K562 (cell line): ENCODE results near the gene GNS.

Experiments used
- CTCF ChIP-seq, 3 experiments: IDR thresholded peaks in 2 of 3; conservative IDR thresholded peaks in 1 of 3; 2 replicates each; pipeline ENCODE4 v1.5.1; 2011 to 2012; ENCODE audit warnings: low read length in 3 of 3, mild to moderate bottlenecking in 3 of 3, control low read depth in 2 of 3, improper control_type of control experiment in 1 of 3, inconsistent platforms in 1 of 3, low read depth in 1 of 3, mixed read lengths in 1 of 3, moderate library complexity in 1 of 3; ENCODE audit not compliant: insufficient read depth in 2 of 3
- PHB ChIP-seq: fragments of 250-450 bp; sonication (Bioruptor Pico); IDR thresholded peaks from 2 replicates; pipeline ENCODE4 v1.5.0; 2021
- REST ChIP-seq, 2 experiments: fragments of 450-650 bp; formaldehyde crosslinking in 1 of 2; IDR thresholded peaks; 2 replicates each; pipeline versions ENCODE4 v1.4.0 to v1.6.1; 2014 to 2020; ENCODE audit warnings: mild to moderate bottlenecking in 2 of 2, borderline replicate concordance in 1 of 2, low read depth in 1 of 2
- SETDB1 ChIP-seq: IDR thresholded peaks from one replicate; pipeline ENCODE4 v1.6.1; 2012; ENCODE audit warnings: low read length, control low read depth, inconsistent platforms
- SMAD2 ChIP-seq: fragments of 150-350 bp; IDR thresholded peaks from 2 replicates; pipeline ENCODE4 v1.6.1; 2014; ENCODE audit warnings: low read depth, mild to moderate bottlenecking, low read length
- TAF1 ChIP-seq: IDR thresholded peaks from 2 replicates; pipeline ENCODE4 v1.6.1; 2011; ENCODE audit warnings: mild to moderate bottlenecking, low read length, moderate library complexity; ENCODE audit not compliant: insufficient read depth, control insufficient read depth, severe bottlenecking; ENCODE audit errors: extremely low read depth
- U2AF2 ChIP-seq: fragments of 200-400 bp; formaldehyde crosslinking; optimal IDR thresholded peaks from 2 replicates; pipeline ENCODE3; 2017; ENCODE audit warnings: low read depth, mild to moderate bottlenecking, low read length
- ZNF121 ChIP-seq: sonication (generic); formaldehyde crosslinking; conservative IDR thresholded peaks from 2 replicates; pipeline ENCODE4 v1.8.0; 2022; ENCODE audit warnings: missing genetic modification reagents
- ZNF146 ChIP-seq: IDR thresholded peaks from one replicate; pipeline ENCODE4 v1.6.1; 2018; ENCODE audit warnings: missing compliant biosample characterization; ENCODE audit not compliant: unreplicated experiment
- ZNF354B ChIP-seq: fragments of 250-450 bp; sonication (Bioruptor Pico); IDR thresholded peaks from 2 replicates; pipeline ENCODE4 v1.4.0; 2020
- ZNF431 ChIP-seq: sonication (generic); formaldehyde crosslinking; IDR thresholded peaks from 2 replicates; pipeline ENCODE4 v1.8.0; 2022; ENCODE audit warnings: mild to moderate bottlenecking, missing genetic modification reagents

GRCh38 chr12:64672925-64673409 lies 86.2 kb downstream of the GNS start:
- TF ChIP-seq SETDB1 (no peak), CTCF (IDR thresholded peaks at IDR 0.05 in 2 of 3, conservative IDR thresholded peaks at IDR 0.05 in 1 of 3; ENCODE audit: insufficient read depth in 2 of 3, low read depth in 1 of 3, low read length in 3 of 3) (no peak), SMAD2 (no peak), U2AF2 (no peak), ZNF431 (CRISPR knock-in tag) (no peak), ZNF354B (CRISPR knock-in tag) (no peak), ZNF146 (CRISPR knock-in tag) (no peak), ZNF121 (CRISPR knock-in tag) (no peak), TAF1 (peak; percentile 35), REST (IDR thresholded peaks at IDR 0.05; ENCODE audit: borderline replicate concordance) (no peak; the same call in 1 of the 2 replicates), REST (CRISPR knock-in tag; IDR thresholded peaks at IDR 0.05; ENCODE audit: low read depth) (no peak), PHB (CRISPR knock-in tag) (no peak)
